Large intestine (tissue), 3 donors: Measurements from ENCODE around the gene SRGAP1. TPM values are rescaled to one million over a fixed set of nuclear protein-coding genes. Genes with fewer than 3 reads are reported as not detected.
"Not testable (repeated sequence)": the region's sequence is repeated elsewhere in the genome, so short reads cannot be mapped to it uniquely, and the experiment has no call there.

ENCODE experiments used
- DNase-seq, 2 donors: peaks; one replicate each; pipeline versions ENCODE4 v3.0.0 to v3.0.0-alpha.2; 2013
- H3K27ac ChIP-seq: one replicate; pipeline ENCODE4 v1.5.1; 2013; ENCODE audit warnings: low read length
- H3K27me3 ChIP-seq: 2 replicates; pipeline ENCODE4 v1.6.1; 2013; ENCODE audit warnings: low read length; ENCODE audit not compliant: control insufficient read depth, insufficient read depth
- H3K36me3 ChIP-seq: 2 replicates; pipeline ENCODE4 v1.6.1; 2013; ENCODE audit warnings: low read length; ENCODE audit not compliant: control insufficient read depth, insufficient read depth
- H3K4me1 ChIP-seq: one replicate; pipeline ENCODE4 v1.6.1; 2013; ENCODE audit warnings: low read length; ENCODE audit not compliant: control insufficient read depth, insufficient read depth
- H3K4me3 ChIP-seq: one replicate; pipeline ENCODE4 v1.5.1; 2013; ENCODE audit warnings: low read length
- H3K9me3 ChIP-seq: one replicate; pipeline ENCODE4 v1.6.1; 2013; ENCODE audit warnings: mild to moderate bottlenecking, low read depth, low read length, moderate library complexity; ENCODE audit not compliant: control insufficient read depth
- WGBS: methylation state at CpG from one replicate; pipeline ENCODE4 v1.1.5; 2013; ENCODE audit warnings: low lambda C conversion rate; ENCODE audit not compliant: insufficient coverage; 5-methylcytosine and 5-hydroxymethylcytosine counted together
- polyA plus RNA-seq: library from polyadenylated mRNA; unstranded; fragments of 120-200 nt; gene quantifications from one replicate; pipeline ENCODE4 v1.2.1, GENCODE V29; 2013

SRGAP1 gene
- polyA plus RNA-seq, 1 donor, result 8.6 TPM

GRCh38 chr12:64061868-64062375 is 217.4 kb downstream of the SRGAP1 start:
- no peaks in the 10 kb centered on the region for H3K27me3 ChIP-seq

GRCh38 chr12:64063121-64063520 is 218.6 kb downstream of the SRGAP1 start:
- Histone ChIP-seq H3K36me3 (peaks cover 10% of the 10 kb centered on the region), H3K27ac (no peak overlapping the region), H3K4me1 (no peaks in the 10 kb centered on the region), H3K9me3 (no peaks in the 10 kb centered on the region), H3K27me3 (no peaks in the 10 kb centered on the region), H3K4me3 (no peak overlapping the region)
- no peak for DNase-seq
- WGBS, result 100% methylated on average over 1 of the region's 3 CpGs

More at GRCh38 chr12:64061868-64062375, 217.4 kb downstream of the SRGAP1 start:
- Histone ChIP-seq H3K4me3 (no peak overlapping the region), H3K9me3 (no peaks in the 10 kb centered on the region), H3K36me3 (peaks cover 10% of the 10 kb centered on the region), H3K4me1 (no peaks in the 10 kb centered on the region), H3K27ac (no peak overlapping the region)
- no peak for DNase-seq
- no CpG with 5 or more reads among the region's 2 CpGs for WGBS

GRCh38 chr12:64064240-64064639 is 219.7 kb downstream of the SRGAP1 start:
- H3K4me3 ChIP-seq, result no peak overlapping the region
- no peak for DNase-seq
- peaks cover 10% of the 10 kb centered on the region for H3K36me3 ChIP-seq
- no peaks in the 10 kb centered on the region for H3K4me1 ChIP-seq
- no peaks in the 10 kb centered on the region for H3K27me3 ChIP-seq
- 100% methylated on average over 1 of the region's 2 CpGs for WGBS
- H3K27ac ChIP-seq, result no peak overlapping the region
- H3K9me3 ChIP-seq, result no peaks in the 10 kb centered on the region

GRCh38 chr12:64064706-64065105 is 220.2 kb downstream of the SRGAP1 start:
- DNase-seq, result no peak
- no CpG with 5 or more reads among the region's 8 CpGs for WGBS
- Histone ChIP-seq H3K4me3 (no peak overlapping the region), H3K27me3 (no peaks in the 10 kb centered on the region), H3K36me3 (peaks cover 11% of the 10 kb centered on the region), H3K9me3 (no peaks in the 10 kb centered on the region), H3K27ac (no peak overlapping the region), H3K4me1 (no peaks in the 10 kb centered on the region)

- H3K9me3 ChIP-seq, result no peaks in the 10 kb centered on the region
- H3K27ac ChIP-seq, result no peak overlapping the region
- H3K27me3 ChIP-seq, result no peaks in the 10 kb centered on the region
- 80% methylated on average over 1 of the region's 2 CpGs for WGBS
- no peaks in the 10 kb centered on the region for H3K4me1 ChIP-seq
- DNase-seq, result no peak
- peaks cover 13% of the 10 kb centered on the region for H3K36me3 ChIP-seq
- no peak overlapping the region for H3K4me3 ChIP-seq
Measured at GRCh38 chr12:64065881-64066451, 221.5 kb downstream of the SRGAP1 start.

- Histone ChIP-seq H3K27me3 (no peaks in the 10 kb centered on the region), H3K4me3 (no peak overlapping the region), H3K4me1 (no peaks in the 10 kb centered on the region), H3K36me3 (peaks cover 13% of the 10 kb centered on the region), H3K27ac (no peak overlapping the region), H3K9me3 (peaks cover under 1% of the 10 kb centered on the region)
- no CpG with 5 or more reads among the region's 2 CpGs for WGBS
- no peak for DNase-seq
Measured at GRCh38 chr12:64066776-64067175, 222.3 kb downstream of the SRGAP1 start.

GRCh38 chr12:64070454-64070853 is 226.0 kb downstream of the SRGAP1 start:
- Histone ChIP-seq H3K27ac (no peak overlapping the region), H3K27me3 (no peaks in the 10 kb centered on the region), H3K9me3 (peaks cover 3% of the 10 kb centered on the region), H3K36me3 (peaks cover 10% of the 10 kb centered on the region), H3K4me3 (no peak overlapping the region), H3K4me1 (no peaks in the 10 kb centered on the region)
- DNase-seq, result no peak
- WGBS, result no CpG with 5 or more reads among the region's 2 CpGs

GRCh38 chr12:64072916-64073575 is 228.5 kb downstream of the SRGAP1 start:
- DNase-seq, result no peak
- Histone ChIP-seq H3K9me3 (peaks cover 3% of the 10 kb centered on the region), H3K4me1 (no peaks in the 10 kb centered on the region), H3K27me3 (no peaks in the 10 kb centered on the region), H3K4me3 (no peak overlapping the region), H3K36me3 (peaks cover 10% of the 10 kb centered on the region), H3K27ac (no peak overlapping the region)
- 100% methylated on average over 1 of the region's 5 CpGs for WGBS

GRCh38 chr12:64076565-64076964 is 232.1 kb downstream of the SRGAP1 start:
- peaks cover 15% of the 10 kb centered on the region for H3K36me3 ChIP-seq
- not testable (repeated sequence) for H3K27me3 ChIP-seq, H3K9me3 ChIP-seq, DNase-seq, H3K4me3 ChIP-seq, H3K27ac ChIP-seq, H3K4me1 ChIP-seq
- WGBS, result no CpG with 5 or more reads among the region's 9 CpGs

GRCh38 chr12:64077922-64078321 is 233.4 kb downstream of the SRGAP1 start:
- Histone ChIP-seq H3K9me3 (no peaks in the 10 kb centered on the region), H3K36me3 (peaks cover 9% of the 10 kb centered on the region), H3K4me1 (no peaks in the 10 kb centered on the region), H3K27ac (no peak overlapping the region), H3K27me3 (no peaks in the 10 kb centered on the region), H3K4me3 (no peak overlapping the region)
- no peak for DNase-seq
